ENCODE results near the gene RBM45.
"Not testable (repeated sequence)": the region's sequence is repeated elsewhere in the genome, so short reads cannot be mapped to it uniquely, and the experiment has no call there.

RBM45 gene, protein sequence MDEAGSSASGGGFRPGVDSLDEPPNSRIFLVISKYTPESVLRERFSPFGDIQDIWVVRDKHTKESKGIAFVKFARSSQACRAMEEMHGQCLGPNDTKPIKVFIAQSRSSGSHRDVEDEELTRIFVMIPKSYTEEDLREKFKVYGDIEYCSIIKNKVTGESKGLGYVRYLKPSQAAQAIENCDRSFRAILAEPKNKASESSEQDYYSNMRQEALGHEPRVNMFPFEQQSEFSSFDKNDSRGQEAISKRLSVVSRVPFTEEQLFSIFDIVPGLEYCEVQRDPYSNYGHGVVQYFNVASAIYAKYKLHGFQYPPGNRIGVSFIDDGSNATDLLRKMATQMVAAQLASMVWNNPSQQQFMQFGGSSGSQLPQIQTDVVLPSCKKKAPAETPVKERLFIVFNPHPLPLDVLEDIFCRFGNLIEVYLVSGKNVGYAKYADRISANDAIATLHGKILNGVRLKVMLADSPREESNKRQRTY

DNA sequence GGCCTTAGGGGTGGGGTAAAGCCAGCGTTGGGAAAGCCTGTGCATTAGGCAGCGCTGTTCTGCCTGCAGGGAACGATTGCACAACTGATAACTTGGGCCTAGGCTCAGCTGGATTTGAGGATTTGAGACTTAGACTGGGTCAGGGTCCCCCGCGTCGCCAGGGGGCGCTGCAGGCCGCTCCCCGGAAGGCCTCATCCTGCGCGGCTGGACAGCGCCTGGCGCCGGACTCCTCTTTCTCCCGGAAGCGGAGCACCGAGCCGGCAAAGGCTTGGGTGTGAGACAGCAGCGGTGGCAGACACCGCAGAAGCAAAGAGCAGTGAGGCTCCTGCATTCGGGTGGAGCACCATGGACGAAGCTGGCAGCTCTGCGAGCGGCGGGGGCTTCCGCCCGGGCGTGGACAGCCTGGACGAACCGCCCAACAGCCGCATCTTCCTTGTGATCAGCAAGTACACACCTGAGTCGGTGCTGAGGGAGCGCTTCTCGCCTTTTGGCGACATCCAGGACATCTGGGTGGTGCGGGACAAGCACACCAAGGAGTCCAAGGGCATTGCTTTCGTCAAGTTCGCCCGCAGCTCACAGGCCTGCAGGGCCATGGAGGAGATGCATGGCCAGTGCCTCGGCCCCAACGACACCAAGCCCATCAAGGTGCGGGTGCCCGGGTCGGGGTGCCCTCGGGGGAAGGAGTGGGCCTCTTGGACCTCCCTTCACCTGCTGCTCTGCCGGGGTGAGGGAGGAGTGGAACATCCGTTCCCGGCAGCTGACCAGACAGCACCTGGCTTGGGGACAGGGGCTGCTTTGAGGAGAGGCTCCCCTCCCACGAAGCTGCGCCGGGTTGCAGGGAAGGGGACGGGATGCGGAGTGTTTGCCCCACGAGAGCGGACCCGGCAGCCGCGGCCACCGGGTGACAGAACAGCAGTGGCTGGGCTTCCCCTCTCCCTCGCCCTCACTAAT, at the start of gene RBM45:
Gene RBM45 (plus strand): TSS at position 236 of the 951 bp plus-strand sequence. CDS start 110 bp downstream, at position 346.
- DNase-seq = peak; percentile 88

DNA sequence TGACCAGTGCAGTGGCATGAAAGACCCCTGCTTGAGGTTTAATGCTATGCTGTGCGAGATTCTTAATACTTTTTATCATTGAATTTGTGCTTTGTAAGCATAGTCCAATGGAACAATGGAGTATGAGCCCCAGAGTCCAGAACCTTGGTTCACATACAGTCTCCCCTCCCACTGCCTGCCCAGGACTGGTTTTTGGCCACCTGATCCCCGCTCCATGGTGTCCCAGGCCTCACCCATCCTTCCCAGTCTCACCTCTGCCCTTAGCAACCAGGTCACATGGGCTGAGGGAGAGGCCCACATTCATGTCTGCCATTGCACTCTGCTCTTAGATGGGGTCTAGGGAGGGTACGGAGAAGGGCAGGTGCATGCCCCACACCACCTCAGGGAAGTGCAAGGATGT, 45.9 kb upstream of the RBM45 start:
- no peak for DNase-seq

DNA sequence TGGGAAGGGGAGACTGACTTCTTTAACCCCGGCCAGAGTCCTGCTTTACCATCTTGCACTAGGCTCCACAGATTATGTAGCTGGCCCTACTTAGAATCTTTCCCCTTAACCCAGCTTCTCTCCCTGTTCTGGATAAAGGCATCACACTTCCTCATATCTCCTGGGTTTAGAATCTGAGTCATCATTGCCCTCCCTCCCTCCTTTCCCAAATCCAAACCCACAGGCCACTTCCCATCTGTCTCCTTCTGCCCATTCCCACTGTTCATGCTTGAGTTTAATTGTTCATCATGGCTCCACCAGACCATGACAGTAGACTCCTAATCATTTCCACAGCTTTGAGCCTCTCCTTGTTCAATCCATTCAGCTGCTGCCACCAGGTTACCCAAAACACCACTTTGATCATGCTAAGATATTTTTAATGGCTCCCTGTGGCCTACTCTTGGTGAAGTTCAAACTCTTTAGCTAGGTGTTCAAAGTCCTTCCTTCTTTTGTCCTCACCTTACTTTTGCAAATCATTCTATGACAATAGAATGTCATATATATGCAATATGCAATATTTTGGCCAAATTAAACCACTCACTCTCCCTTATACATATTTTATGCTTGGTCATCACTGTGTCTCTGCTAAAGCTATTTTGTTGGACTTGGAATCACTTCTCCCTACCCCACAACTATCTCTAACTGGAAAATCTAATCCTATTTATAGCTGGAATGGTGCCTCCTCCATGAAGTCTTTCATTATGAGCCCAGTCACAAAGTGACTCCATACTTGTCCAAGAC, 45.2 kb upstream of the RBM45 start:
- peak; percentile 38 for DNase-seq

DNA sequence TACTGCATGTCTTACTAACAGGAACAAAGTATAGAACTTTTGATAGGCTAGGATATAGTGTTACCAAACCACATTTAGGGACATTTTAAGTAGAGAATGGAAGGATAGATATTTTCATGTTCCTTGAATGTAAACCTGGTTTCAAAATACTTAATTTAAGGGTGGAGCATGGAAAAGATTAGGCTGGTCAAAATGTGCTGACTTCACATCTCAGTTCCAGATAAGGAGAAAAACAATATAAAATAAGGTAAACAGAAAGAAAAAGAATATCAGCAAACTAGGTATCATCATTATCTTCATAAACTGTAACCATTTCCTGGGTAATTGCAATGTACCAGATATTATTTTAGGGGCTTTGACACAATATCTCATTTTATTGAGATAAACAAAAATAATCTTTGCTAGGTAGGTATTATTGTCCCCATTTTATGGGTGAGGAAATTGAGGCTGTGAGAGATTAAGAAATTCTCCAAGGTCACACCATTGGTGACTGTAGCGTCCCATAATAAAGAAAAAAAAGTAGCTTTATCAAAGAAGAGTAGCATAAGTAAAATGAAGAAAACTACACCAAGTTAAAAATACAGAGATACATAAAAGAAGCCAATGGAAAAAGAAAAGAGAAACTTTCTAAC, 43.3 kb upstream of the RBM45 start:
- DNase-seq = no peak

DNA sequence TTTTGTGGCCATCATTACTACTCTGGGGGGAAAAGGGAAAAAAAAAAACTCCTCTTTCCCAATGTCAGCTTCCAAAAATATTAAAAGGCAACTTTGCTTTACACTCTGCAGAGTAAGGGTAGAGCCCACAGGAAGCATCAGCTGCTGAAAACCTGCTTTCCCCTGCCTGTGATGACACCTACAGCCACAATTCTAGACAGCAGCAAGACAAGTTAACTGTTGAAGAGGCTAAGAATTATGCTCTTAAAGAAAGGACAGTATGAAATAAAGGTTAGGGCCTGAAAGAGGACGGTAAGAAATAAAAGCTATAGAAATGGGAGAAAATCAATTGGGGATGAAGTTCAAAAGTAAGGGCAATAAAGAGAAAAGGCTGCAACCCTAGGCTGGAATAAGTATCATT, 42.7 kb upstream of the RBM45 start:
- DNase-seq = no peak

DNA sequence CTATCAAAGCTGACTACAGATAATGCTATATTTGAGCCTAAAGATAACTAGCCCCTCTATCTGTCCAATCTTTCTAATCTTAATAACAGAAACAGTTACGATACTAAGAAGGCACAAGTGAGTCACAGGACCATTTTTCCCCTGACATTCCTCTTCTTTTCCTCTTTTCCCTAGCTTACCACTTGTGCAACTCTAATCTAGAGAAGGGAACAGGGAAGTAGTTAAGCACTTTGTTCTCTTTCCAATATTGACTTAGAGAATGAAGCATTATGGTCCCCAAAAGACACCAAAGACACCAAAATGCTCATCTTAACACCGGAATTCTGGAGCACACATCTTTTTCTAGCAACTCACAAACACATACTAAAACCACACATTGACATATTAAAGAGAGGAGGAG, 41.4 kb upstream of the RBM45 start:
- DNase-seq = no peak

DNA sequence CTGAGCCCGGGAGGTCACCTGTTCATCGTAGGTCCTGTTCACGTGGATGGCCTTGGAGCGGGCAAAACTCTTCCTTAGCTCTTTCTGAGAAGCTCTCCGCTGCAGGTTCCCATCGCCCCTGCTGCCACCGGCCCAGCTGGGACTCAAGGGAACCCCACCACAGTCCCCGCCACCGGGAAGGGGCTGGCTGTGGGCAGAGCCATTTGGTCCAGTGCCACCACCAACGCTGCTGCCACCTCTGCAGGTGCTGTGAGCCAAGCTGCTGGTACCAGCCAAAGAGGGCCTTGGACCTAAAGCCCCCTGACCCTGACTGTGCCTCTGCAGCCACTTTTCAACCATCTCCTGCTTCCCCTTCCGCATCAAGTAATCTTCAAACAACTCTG, 40.2 kb upstream of the RBM45 start:
- DNase-seq = no peak

DNA sequence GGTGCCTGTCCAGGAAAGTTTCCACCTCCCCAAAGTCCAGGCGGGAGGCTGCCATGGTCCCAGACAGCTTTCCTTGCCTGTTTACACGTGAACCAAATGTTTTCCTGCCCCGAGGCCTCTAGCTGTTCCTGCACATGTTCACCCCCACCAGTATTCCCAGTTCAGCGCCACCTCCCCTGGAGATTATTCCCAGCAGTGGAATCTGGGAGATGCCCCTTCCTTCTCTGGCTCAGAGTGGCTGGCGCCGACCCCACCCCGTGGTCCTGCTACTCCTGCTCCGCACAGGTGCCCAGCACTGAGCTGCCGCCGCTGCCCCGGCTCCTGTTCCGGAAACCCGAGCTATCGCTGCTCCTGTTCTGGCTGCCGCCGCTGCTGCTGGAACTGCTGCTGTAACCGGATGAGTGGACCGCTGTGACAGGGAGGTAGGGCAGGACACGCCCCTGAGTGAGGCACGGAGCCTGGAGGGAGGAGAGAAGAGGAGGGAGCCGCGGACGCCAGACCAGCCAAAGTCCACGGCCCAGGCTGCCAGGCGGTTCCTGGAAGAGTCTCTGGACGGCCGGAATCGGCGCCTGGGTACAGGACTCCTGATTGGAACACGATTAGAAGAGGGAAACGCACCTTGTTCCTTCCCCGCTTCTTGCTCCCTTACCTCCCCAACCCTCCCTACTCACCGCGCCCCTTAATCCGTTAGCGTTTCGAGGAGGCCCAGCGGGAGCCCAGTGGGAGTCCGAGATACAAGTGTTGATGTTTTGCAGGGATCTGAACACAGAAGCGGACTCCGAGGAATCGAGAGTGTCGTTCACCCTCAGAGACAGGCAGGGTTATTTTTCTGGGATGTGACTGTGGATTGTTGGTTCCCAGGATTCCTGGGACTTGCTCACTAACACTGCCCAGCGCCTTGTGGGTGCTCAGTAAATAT, 39.6 kb upstream of the RBM45 start, which contains the start of gene PDE11A:
Gene PDE11A (minus strand): TSS at position 395 of the 919 bp plus-strand sequence. CDS start 340 bp downstream, at position 55.
- DNase-seq = peak; percentile 73

DNA sequence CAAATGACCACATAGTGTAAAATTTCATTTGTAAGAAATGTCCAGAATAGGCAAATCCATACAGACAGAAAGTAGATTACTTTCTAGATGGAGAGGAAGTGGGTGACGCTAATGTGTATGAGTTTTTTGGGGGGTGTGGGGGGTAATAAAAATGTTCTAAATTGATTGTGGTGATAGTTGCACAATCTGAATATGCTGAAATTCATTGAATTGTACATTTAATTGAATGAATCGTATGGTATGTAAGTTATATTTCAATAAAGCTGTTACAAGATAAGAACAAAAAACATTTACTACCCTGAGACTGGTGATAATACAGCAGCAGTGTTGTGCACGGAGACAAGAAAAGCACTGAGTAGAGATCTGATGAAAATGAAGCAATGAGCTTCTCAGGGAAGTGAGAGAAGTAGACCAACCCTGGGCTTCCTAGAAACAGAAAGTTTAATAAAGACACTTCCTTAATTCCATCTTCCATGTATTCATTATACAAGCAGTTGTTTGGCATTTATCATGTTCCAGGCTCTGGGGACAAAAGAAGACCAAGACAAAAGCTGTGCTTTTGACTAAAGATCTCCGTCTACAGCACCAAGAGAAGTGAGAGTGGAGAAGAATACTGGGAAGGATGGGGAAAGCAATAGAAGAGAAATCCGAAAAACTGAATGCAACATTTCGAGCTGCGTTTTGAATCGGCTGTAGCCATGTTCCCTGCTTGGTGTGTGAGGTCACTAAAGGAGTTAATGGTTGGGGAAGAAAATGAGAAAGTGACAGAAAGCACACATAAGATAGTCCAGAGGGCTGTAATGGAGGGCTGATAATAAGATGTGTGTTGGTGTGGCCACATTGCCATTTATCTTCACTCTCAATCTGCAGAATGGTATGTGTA, 37.9 kb upstream of the RBM45 start:
- DNase-seq = no peak

DNA sequence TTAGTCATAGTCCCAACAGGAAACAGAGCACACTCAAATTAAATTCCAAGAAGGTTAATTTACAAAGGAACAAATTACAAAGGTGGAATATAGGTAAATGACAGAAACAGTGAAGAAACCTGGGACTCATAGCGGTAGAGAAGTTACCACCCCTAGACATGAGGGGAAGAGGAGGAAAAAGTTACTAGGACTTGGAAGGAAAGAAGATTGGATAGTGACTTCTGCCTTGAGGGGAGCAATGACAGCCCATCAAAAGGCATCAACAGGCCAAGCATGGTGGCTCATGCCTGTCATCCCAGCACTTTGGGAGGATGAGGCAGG, 37.3 kb upstream of the RBM45 start:
- DNase-seq = no peak

DNA sequence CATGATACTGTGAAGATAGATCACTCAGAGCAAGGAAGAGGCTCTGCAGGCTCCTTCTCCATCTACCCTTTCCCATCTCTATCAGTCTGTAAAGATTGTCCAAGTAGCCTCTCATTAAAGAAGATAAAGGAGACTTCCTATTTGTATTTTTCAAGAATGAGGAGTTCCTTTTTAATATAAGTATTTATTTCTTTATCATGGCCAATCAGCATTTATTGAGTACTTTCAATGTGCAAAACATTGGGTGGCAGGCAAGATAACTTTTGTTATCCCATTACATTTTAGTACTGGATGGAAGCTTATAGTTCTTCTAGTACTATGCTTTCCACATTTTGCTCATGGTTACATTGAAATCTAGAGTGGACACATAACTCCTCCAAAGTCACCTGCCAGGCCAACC, 36.1 kb upstream of the RBM45 start:
- DNase-seq = no peak

DNA sequence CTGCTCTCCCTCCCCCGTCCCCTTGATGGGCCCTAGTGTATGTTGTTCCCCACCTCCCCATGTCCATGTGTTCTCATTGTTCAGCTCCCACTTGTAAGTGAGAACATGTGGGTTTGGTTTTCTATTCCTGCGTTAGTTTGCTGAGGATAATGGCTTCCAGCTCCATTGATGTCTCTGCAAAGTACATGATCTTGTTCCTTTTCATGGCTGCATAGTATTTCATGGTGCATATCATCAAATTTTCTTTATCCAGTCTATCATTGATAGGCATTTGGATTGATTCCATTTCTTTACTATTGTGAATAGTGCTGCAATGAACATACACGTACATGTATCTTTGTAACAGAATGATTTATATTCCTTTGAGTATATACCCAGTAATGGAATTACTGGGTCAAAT, 33.0 kb upstream of the RBM45 start:
- DNase-seq = not testable (repeated sequence)

DNA sequence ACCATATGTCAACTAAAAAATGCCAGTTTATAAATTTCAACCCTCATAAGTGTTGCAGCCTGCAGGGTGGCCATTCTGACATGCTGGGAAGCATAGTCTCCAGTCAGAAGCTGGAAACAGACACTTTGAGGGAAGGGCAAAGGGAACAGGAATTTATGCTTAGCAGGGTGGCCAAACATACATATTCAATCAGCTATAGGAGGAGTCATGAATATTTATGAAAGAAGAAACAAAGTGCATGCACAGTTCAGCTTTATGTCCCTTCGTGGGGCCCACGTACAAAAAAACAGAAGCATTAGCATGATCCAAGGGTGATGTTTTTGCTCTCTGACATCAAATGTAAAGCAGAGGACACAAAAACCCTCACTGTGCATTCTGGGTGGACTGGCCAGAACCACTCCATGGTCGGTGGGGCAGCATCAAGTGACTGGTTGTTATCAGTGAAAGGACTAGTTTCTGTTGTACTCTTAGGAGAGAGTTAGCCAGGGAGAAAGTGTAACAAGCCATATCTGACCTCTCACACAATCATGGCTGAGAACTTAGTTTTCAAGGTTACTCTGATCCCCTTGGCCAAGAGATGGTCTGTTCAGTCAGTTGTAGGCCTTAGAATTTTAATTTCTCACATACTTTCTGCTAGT, 29.7 kb upstream of the RBM45 start:
- no peak for DNase-seq

DNA sequence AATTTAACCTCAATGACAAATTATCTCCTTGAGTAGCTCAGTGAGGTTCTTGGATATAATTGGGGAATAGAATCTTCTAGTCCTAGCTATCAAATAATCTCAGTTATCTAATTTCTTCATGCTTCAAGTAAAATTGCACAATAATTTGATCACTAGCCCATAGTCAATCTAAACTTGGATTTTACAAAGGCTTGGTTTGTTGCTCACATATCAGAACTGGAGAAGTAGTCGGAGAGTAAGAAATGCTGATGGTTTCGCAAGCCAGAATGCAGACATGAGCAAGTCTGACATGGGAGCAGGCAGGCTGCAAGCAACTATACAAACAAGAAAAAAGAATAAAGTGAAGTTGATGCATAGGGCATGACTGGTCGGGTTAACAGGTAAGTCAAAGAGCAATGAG, 28.0 kb upstream of the RBM45 start:
- no peak for DNase-seq

DNA sequence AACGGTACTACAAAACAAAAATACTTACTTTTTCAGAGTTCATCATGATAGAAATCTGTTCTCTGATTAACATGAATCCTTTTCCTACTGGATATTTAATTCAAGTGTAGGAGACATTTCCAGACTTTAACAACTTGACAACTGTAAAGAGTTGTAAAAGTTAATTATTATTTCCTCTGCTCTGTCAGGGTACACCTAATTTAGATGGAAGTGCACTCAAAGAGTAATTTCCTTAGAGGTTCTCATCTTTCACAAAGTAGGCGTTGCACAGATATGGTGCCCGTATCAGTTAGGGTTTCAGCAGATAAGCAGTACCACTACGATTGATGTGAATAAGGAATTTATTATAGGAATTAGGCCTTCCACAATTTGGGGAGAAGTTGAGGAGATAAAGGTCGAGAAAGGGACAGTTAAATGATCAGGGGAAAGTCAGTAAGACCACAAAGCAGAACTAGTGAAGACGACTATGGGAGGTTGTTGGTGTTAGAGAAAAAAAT, 23.4 kb upstream of the RBM45 start:
- no peak for DNase-seq

DNA sequence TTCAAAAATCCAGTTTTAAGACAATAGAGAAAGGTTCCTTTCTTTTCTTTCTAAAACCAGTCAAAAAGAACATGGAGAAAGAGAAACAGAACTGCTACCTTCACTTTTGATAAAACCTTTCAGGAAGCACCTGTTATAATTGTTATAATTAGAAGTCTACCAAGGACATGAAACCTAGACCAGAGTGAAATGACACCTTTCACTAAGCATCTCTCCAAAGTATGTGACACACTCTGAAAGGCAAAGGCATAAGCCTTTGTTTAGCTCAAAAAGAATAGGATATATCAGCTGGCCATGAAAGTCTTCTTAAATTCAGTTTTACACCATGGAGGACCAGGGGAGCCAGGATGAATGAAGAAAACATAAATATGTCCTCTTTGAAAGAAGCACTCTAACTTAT, 18.8 kb upstream of the RBM45 start:
- no peak for DNase-seq

DNA sequence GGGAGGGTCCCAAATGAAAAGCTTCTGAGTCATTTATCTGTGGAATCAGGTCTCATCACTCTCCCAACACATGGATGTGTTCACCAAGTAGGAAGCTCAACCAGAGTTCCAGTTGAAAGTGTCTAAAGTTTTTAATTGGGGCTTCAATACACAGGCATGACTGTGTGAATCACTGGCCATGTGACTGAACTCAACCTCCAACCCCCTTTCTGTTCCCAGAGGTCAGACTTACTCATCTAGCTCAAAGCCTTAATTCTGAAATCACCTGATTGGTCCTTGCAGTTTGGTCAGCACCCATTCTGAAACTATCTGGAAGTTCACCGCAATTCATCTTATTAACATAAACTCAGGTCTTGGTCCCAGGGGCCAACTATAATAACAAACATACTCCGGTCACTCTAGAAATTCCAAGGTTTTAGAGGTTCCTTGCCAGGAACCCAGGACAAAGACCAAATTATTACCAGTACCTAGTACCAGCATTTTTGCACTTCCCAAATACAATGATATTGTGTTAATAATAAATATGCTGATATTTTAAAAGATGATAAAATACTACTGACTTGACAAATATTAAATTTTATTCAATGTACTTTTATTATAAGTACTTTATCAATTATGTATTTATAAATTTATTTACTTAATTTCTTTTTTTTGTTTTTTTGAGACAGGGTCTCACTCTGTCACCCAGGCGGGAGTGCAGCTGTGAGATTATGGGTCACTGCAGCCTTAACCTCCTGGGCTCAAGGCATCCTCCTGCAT, 10.7 kb upstream of the RBM45 start:
- no peak for DNase-seq

DNA sequence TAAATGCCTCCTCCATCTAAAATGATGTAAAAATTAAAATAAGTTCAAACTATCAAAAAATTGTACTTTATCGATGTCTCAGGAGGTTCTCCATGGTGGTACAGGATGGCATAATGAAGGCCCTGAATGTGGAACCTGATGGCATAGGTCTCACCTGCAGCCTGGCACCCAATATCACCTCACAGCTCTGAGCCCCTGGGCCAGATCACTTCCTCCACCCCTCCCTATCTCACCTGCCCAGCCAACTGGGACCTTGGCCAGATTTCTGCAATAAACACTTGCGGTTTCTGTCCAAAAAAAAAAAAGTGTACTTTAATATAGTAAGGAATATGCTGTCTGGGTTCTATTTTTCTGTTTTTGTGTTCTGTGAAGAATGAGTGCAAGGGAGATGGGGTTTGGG, 6.7 kb upstream of the RBM45 start:
- peak; percentile 33 for DNase-seq

DNA sequence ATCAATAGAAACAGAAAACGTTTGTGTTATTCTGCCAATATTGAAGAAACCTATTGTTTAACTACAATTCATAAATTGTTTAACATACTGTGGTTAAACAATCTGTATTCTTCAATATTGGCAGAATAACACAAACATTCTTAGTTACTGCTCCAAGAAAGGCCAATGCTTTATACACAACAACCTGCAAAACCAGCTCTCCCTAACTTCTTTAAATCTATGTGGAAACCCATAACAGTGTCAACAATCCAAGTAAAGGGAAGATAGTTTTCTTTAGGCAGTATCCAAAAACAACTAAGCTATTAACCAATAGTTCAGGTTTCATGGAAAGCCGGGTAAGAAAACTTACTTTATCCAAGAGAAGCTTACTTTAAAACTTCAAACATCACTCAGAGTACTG, 6.2 kb upstream of the RBM45 start:
- DNase-seq = no peak

Data from DMS79 treated with DMSO at 0.1 percent for 48 hours (cell line).